Trophoblast cell (in vitro differentiated cells and primary cell): ENCODE measurements around the gene MSRB3.
A peak's percentile ranks its signal among the peaks of the same experiment; 100 is the strongest.

Source experiments
- DNase-seq, 2 donors: peaks; one replicate each; pipeline ENCODE4 v3.0.0-alpha.2; 2016
- H2AFZ ChIP-seq: 2 replicates; pipeline ENCODE4 v1.6.1; 2013; ENCODE audit warnings: low read length, moderate library complexity, mild to moderate bottlenecking; ENCODE audit not compliant: insufficient read depth, poor library complexity
- H2AK5ac ChIP-seq: 2 replicates; pipeline ENCODE4 v1.6.1; 2013; ENCODE audit warnings: mild to moderate bottlenecking, low read length
- H2BK120ac ChIP-seq: 2 replicates; pipeline ENCODE4 v1.6.1; 2013; ENCODE audit warnings: low read length, mild to moderate bottlenecking, moderate library complexity; ENCODE audit not compliant: insufficient read depth, poor library complexity
- H2BK12ac ChIP-seq: 2 replicates; pipeline ENCODE4 v1.6.1; 2013; ENCODE audit warnings: mild to moderate bottlenecking, low read length, moderate library complexity
- H2BK5ac ChIP-seq: 2 replicates; pipeline ENCODE4 v1.6.1; 2013; ENCODE audit warnings: low read length, low read depth, moderate library complexity, mild to moderate bottlenecking; ENCODE audit not compliant: poor library complexity
- H3K14ac ChIP-seq: 2 replicates; pipeline ENCODE4 v1.6.1; 2013; ENCODE audit warnings: mild to moderate bottlenecking, low read length
- H3K18ac ChIP-seq: 2 replicates; pipeline ENCODE4 v1.6.1; 2013; ENCODE audit warnings: mild to moderate bottlenecking, low read length
- H3K23ac ChIP-seq: 2 replicates; pipeline ENCODE4 v1.6.1; 2013; ENCODE audit warnings: low read length
- H3K27ac ChIP-seq: 2 replicates; pipeline ENCODE4 v1.5.1; 2013; ENCODE audit warnings: low read depth, mild to moderate bottlenecking, inconsistent platforms, low read length, moderate library complexity
- H3K27me3 ChIP-seq: 2 replicates; pipeline ENCODE4 v1.6.1; 2013; ENCODE audit warnings: inconsistent platforms, mild to moderate bottlenecking, low read length, moderate library complexity; ENCODE audit not compliant: insufficient read depth
- H3K36me3 ChIP-seq, 2 experiments: 1 replicate in 1 of 2; 2 replicates in 1 of 2; pipeline ENCODE4 v1.6.1; 2013; ENCODE audit warnings: low read length in 2 of 2, mild to moderate bottlenecking in 2 of 2, moderate library complexity in 1 of 2; ENCODE audit not compliant: insufficient read depth in 2 of 2, control insufficient read depth in 1 of 2
- H3K4ac ChIP-seq: 2 replicates; pipeline ENCODE4 v1.6.1; 2013; ENCODE audit warnings: low read depth, mild to moderate bottlenecking, low read length, moderate library complexity
- H3K4me1 ChIP-seq, 2 experiments: 1 replicate in 1 of 2; 2 replicates in 1 of 2; pipeline ENCODE4 v1.6.1; 2013; ENCODE audit warnings: low read length in 2 of 2, mild to moderate bottlenecking in 2 of 2, moderate library complexity in 1 of 2; ENCODE audit not compliant: insufficient read depth in 2 of 2, control insufficient read depth in 1 of 2
- H3K4me2 ChIP-seq: 2 replicates; pipeline ENCODE4 v1.6.1; 2013; ENCODE audit warnings: inconsistent platforms, mild to moderate bottlenecking, low read length, moderate library complexity
- H3K4me3 ChIP-seq: 2 replicates; pipeline ENCODE4 v1.5.1; 2013; ENCODE audit warnings: mild to moderate bottlenecking, low read depth, low read length, inconsistent platforms
- H3K79me1 ChIP-seq: one replicate; pipeline ENCODE4 v1.6.1; 2013; ENCODE audit warnings: low read length
- H3K79me2 ChIP-seq: 2 replicates; pipeline ENCODE4 v1.6.1; 2013; ENCODE audit warnings: low read length, mild to moderate bottlenecking; ENCODE audit not compliant: control insufficient read depth, insufficient read depth, poor library complexity
- H3K9ac ChIP-seq: 2 replicates; pipeline ENCODE4 v1.6.1; 2013; ENCODE audit warnings: mild to moderate bottlenecking, low read length
- H3K9me3 ChIP-seq: 2 replicates; pipeline ENCODE4 v1.6.1; 2013; ENCODE audit warnings: low read depth, mild to moderate bottlenecking, control low read depth, inconsistent platforms, low read length; ENCODE audit not compliant: insufficient read depth
- H4K12ac ChIP-seq: 2 replicates; pipeline ENCODE4 v1.6.1; 2013; ENCODE audit warnings: low read depth, mild to moderate bottlenecking, low read length, moderate library complexity
- H4K8ac ChIP-seq: 2 replicates; pipeline ENCODE4 v1.6.1; 2013; ENCODE audit warnings: low read depth, mild to moderate bottlenecking, low read length, moderate library complexity
- H4K91ac ChIP-seq: one replicate; pipeline ENCODE4 v1.6.1; 2013; ENCODE audit warnings: low read depth, mild to moderate bottlenecking, low read length, moderate library complexity
- WGBS: extraction: QIAGEN DNeasy Blood & Tissue Kit; methylation state at CpG from one replicate; pipeline ENCODE4 v1.1.7; 2013; ENCODE audit warnings: missing lambda C conversion rate; ENCODE audit not compliant: insufficient read length, insufficient coverage; ENCODE audit errors: extremely low coverage; 5-methylcytosine and 5-hydroxymethylcytosine counted together

The MSRB3 gene

GRCh38 chr12:65334521-65334920 lies 56.0 kb downstream of the MSRB3 start:
- Histone ChIP-seq H4K8ac (no peak overlapping the region), H4K91ac (peak overlapping the region; percentile 59), H3K9ac (no peak overlapping the region), H3K14ac (no peak overlapping the region), H3K79me1 (peaks cover 11% of the 10 kb centered on the region), H2BK12ac (no peak overlapping the region), H3K79me2 (no peaks in the 10 kb centered on the region), H2BK120ac (peak overlapping the region; percentile 8), H3K4me1 (peaks cover 1 to 5% of the 10 kb centered on the region in 2 experiments), H3K18ac (no peak overlapping the region), H3K4ac (no peak overlapping the region), H3K23ac (no peak overlapping the region), H2AFZ (no peak overlapping the region), H3K4me3 (no peak overlapping the region), H3K27me3 (no peaks in the 10 kb centered on the region), H3K9me3 (peaks cover 2% of the 10 kb centered on the region), H3K36me3 (no peaks in the 10 kb centered on the region), H2AK5ac (no peak overlapping the region), H2BK5ac (peak overlapping the region; percentile 83), H3K4me2 (no peak overlapping the region), H4K12ac (no peak overlapping the region), H3K27ac (peak overlapping the region; percentile 95)
- peak in 1 of 2 donors; percentile 8 for DNase-seq

DNA sequence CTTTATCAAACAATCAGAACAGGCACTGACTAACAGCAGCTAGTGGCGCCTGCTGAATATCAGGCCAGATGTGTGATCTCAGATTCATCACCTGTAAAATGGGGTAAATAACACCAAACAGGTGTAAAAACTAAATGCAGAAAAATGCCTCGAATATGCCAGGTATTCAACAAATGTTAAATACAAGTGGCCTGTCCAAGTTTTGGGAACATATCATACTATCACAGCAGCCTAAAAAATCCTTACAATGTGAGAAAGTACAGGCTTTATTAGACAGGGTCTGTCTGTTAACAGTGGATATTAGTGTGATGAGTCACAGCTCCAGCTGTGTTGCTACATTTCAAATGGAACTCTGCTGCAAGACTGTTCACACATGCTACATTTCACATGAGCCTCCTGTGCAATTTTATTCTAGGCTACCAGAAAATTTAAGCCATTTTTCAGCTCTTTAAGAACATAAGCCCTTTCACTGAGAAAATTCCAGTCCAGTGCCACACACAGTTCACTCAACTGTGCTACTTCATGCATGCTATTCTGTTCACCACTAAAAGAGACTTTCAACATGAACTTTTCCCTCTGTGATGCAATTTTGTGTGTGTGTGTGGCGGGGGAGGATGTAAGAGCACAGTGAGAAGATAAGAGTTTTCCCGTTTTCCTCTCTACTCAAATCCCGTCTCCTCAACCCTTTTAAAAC lies 56.7 kb downstream of the MSRB3 start:
- Histone ChIP-seq H3K4me3 (no peak overlapping the region), H3K9me3 (peaks cover 2% of the 10 kb centered on the region), H2AK5ac (no peak overlapping the region)

DNA sequence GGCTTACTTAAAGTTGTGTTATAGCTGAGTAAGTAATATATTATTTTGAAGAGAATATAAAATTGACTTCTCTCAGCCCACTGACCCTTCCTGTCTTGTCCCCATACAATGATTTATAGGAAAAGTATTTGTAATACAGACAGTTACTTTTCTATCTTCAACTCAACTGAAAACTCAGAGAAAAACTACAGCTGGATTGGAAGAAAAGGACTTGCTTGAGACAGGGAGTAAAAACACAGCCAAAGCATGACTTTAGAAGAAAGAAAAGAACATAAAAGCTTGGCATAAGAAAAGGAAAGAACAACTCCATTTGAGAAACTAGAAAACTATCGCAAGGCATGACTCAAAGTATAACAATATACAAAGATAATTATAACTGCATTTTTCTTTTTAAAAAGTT lies 57.5 kb downstream of the MSRB3 start:
- Histone ChIP-seq H3K79me2 (no peaks in the 10 kb centered on the region), H3K9me3 (peaks cover 2% of the 10 kb centered on the region), H3K14ac (no peak overlapping the region), H3K4ac (no peak overlapping the region), H4K91ac (no peak overlapping the region), H3K79me1 (peaks cover 11% of the 10 kb centered on the region), H2BK12ac (no peak overlapping the region), H3K18ac (no peak overlapping the region), H2AFZ (no peak overlapping the region), H2BK5ac (no peak overlapping the region), H4K12ac (no peak overlapping the region), H3K4me2 (no peak overlapping the region), H3K27ac (peak overlapping the region; percentile 95), H2BK120ac (no peak overlapping the region), H3K23ac (no peak overlapping the region), H3K4me3 (no peak overlapping the region), H3K9ac (no peak overlapping the region), H2AK5ac (no peak overlapping the region), H4K8ac (no peak overlapping the region), H3K27me3 (no peaks in the 10 kb centered on the region), H3K36me3 (no peaks in the 10 kb centered on the region), H3K4me1 (peaks cover 1 to 5% of the 10 kb centered on the region in 2 experiments)
- WGBS, result no CpG with 5 or more reads among the region's 1 CpG
- DNase-seq, result no peak

More for the DNA sequence above, 56.7 kb downstream of the MSRB3 start:
- Histone ChIP-seq H4K12ac (no peak overlapping the region), H2BK12ac (no peak overlapping the region), H3K4me2 (no peak overlapping the region), H3K4ac (no peak overlapping the region), H3K36me3 (no peaks in the 10 kb centered on the region), H4K91ac (peak overlapping the region; percentile 28), H3K79me1 (peaks cover 11% of the 10 kb centered on the region), H3K9ac (no peak overlapping the region), H3K27me3 (no peaks in the 10 kb centered on the region), H3K18ac (no peak overlapping the region), H3K4me1 (peaks cover 1 to 5% of the 10 kb centered on the region in 2 experiments), H4K8ac (no peak overlapping the region), H3K79me2 (no peaks in the 10 kb centered on the region), H3K23ac (no peak overlapping the region), H2BK120ac (peak overlapping the region; percentile 86), H3K27ac (peak overlapping the region; percentile 95), H3K14ac (no peak overlapping the region), H2BK5ac (peak overlapping the region; percentile 91), H2AFZ (no peak overlapping the region)
- DNase-seq, result peak; percentile 57 to 93
- WGBS, result no CpG with 5 or more reads among the region's 5 CpGs

GRCh38 chr12:65339161-65339560 lies 60.7 kb downstream of the MSRB3 start:
- H3K14ac ChIP-seq, result no peak overlapping the region
- no peak overlapping the region for H4K8ac ChIP-seq
- H2AFZ ChIP-seq, result no peak overlapping the region
- WGBS, result no CpG with 5 or more reads among the region's 1 CpG
- no peak overlapping the region for H2BK120ac ChIP-seq
- peak overlapping the region; percentile 49 for H3K27ac ChIP-seq
- no peaks in the 10 kb centered on the region for H3K9me3 ChIP-seq
- no peak overlapping the region for H3K4me2 ChIP-seq
- peaks cover 9% of the 10 kb centered on the region for H3K79me1 ChIP-seq
- H3K4ac ChIP-seq, result no peak overlapping the region
- H3K27me3 ChIP-seq, result no peaks in the 10 kb centered on the region
- no peak overlapping the region for H3K9ac ChIP-seq
- H3K4me3 ChIP-seq, result no peak overlapping the region
- peaks cover 1 to 5% of the 10 kb centered on the region in 2 experiments for H3K4me1 ChIP-seq
- H3K36me3 ChIP-seq, result no peaks in the 10 kb centered on the region
- no peak overlapping the region for H2BK12ac ChIP-seq
- H2AK5ac ChIP-seq, result no peak overlapping the region
- no peak overlapping the region for H4K12ac ChIP-seq
- peak; percentile 21 to 95 for DNase-seq
- H3K18ac ChIP-seq, result no peak overlapping the region
- no peak overlapping the region for H4K91ac ChIP-seq
- H2BK5ac ChIP-seq, result peak overlapping the region; percentile 40
- H3K23ac ChIP-seq, result no peak overlapping the region
- H3K79me2 ChIP-seq, result no peaks in the 10 kb centered on the region
